Psoas muscle (tissue), 8 donors: ENCODE measurements around the gene WWTR1. TPM values are rescaled to one million over a fixed set of nuclear protein-coding genes. Genes with fewer than 3 reads are reported as not detected.

Experiments used
- ATAC-seq, 4 donors: fragments of 200-7000 bp; cut with Tn5 transposase; one replicate each; pipeline ENCODE4 v1.9.1; 2020; ENCODE audit warnings: moderate library complexity in 3 of 4, mild to moderate bottlenecking in 2 of 4
- DNase-seq, 2 donors: peaks; one replicate each; pipeline ENCODE4 v3.0.0-alpha.2; 2020
- H3K27ac ChIP-seq: fragments of 200-600 bp; one replicate; pipeline ENCODE4 v1.8.0; 2022
- H3K27me3 ChIP-seq, 3 donors: fragments of 200-600 bp in 1 of 3; one replicate each; pipeline versions ENCODE4 v1.6.1 to v1.8.0; 2013 to 2022; ENCODE audit warnings: low read length in 2 of 3, mild to moderate bottlenecking in 2 of 3, moderate library complexity in 1 of 3; ENCODE audit not compliant: insufficient read depth in 3 of 3
- H3K36me3 ChIP-seq, 2 donors: fragments of 200-600 bp in 1 of 2; one replicate each; pipeline versions ENCODE4 v1.6.1 to v1.8.0; 2013 to 2022; ENCODE audit warnings: low read depth in 1 of 2, mild to moderate bottlenecking in 1 of 2, moderate library complexity in 1 of 2; ENCODE audit not compliant: insufficient read depth in 1 of 2
- H3K4me1 ChIP-seq: fragments of 200-600 bp; one replicate; pipeline ENCODE4 v1.8.0; 2022
- H3K4me3 ChIP-seq: fragments of 200-600 bp; one replicate; pipeline ENCODE4 v1.8.0; 2022; ENCODE audit warnings: mild to moderate bottlenecking
- H3K9me3 ChIP-seq: fragments of 200-600 bp; one replicate; pipeline ENCODE4 v1.8.0; 2022
- WGBS, 3 donors: extraction: QIAGEN DNeasy Blood & Tissue Kit; methylation state at CpG; one replicate each; pipeline versions ENCODE4 v1.1.6 to v1.1.7; 2013; 5-methylcytosine and 5-hydroxymethylcytosine counted together
- intact Hi-C, 2 donors: fragments of 100-400 bp; cut with DNase I; formaldehyde crosslinking; loops; one replicate each; pipeline versions ENCODE4 v1.11.0 to v1.14.2; 2022
- polyA plus RNA-seq, 3 donors: library from polyadenylated mRNA; stranded (reverse); fragments of 200-250 nt; gene quantifications; one replicate each; pipeline ENCODE4 v1.2.3, GENCODE V29; 2013
- total RNA-seq, 4 donors: library from RNA; stranded (reverse); fragmentation: NEBNext Ultra II Directional in 2 of 4; extraction: Animal tissue kit (Norgen Biotek cat#: 25700) in 2 of 4; gene quantifications; one replicate each; pipeline versions ENCODE4 v1.2.1 to v1.2.4, GENCODE V29; 2021 to 2023
- TF ChIP-seq, protein P1 (sequence below): fragments of 200-600 bp; IDR thresholded peaks from one replicate; pipeline ENCODE4 v1.8.0; 2022; ENCODE audit warnings: antibody characterized with exemption
- donor health status: healthy with polysubstance abuse.
- donor health status: DM: no; HTN: no; CAD: no; lungs with moderate emphysema.
- donor health status: Bipolar disorder and iron deficiency.
- donor health status: healthy.
- donor health status: DM: yes; HTN: yes; CAD: no.
- donor health status: DM: no; HTN: no; CAD: no.
- donor health status: DM: no; HTN: no; CAD: no.
- donor health status: DM: yes; HTN: yes; CAD: no.

WWTR1 gene
- total and polyA plus RNA-seq, 7 donors = 6.7 to 53.5 (median 24.7) TPM

DNA sequence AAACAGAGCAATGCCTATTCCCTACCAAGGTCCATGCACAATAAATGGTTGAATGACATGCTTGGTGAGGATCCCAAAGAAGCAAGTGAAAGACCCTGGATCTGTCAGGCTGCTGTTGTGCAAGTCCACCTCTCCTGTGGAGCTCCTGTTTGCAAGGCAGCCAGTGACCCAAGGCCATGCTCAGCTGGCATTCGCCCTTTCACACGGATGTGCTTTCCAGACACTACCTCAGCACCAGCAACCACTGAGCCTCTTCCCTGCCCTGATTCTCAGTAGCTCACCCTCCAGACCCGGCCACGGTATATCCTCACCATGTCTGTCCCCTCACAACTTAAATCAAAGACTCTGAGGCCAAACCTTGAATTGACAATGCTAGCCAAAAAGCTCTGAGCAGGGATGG, 23.3 kb downstream of the WWTR1 start:
- no peaks in the 10 kb centered on the region for H3K36me3 ChIP-seq
- DNase-seq = no peak
- H3K27ac ChIP-seq = no peak overlapping the region
- H3K4me1 ChIP-seq = peaks cover 30% of the 10 kb centered on the region
- intact Hi-C loops = no loop called here
- no peaks in the 10 kb centered on the region for H3K9me3 ChIP-seq
- 67 to 82% (median 81%) methylated on average over 4 of the region's 4 CpGs for WGBS, 3 donors
- no peaks in the 10 kb centered on the region for H3K27me3 ChIP-seq
- TF ChIP-seq, protein P1, sequence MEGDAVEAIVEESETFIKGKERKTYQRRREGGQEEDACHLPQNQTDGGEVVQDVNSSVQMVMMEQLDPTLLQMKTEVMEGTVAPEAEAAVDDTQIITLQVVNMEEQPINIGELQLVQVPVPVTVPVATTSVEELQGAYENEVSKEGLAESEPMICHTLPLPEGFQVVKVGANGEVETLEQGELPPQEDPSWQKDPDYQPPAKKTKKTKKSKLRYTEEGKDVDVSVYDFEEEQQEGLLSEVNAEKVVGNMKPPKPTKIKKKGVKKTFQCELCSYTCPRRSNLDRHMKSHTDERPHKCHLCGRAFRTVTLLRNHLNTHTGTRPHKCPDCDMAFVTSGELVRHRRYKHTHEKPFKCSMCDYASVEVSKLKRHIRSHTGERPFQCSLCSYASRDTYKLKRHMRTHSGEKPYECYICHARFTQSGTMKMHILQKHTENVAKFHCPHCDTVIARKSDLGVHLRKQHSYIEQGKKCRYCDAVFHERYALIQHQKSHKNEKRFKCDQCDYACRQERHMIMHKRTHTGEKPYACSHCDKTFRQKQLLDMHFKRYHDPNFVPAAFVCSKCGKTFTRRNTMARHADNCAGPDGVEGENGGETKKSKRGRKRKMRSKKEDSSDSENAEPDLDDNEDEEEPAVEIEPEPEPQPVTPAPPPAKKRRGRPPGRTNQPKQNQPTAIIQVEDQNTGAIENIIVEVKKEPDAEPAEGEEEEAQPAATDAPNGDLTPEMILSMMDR = no peak
- peak in 2 of 4 donors; percentile 31 to 43 for ATAC-seq
- no peak overlapping the region for H3K4me3 ChIP-seq

DNA sequence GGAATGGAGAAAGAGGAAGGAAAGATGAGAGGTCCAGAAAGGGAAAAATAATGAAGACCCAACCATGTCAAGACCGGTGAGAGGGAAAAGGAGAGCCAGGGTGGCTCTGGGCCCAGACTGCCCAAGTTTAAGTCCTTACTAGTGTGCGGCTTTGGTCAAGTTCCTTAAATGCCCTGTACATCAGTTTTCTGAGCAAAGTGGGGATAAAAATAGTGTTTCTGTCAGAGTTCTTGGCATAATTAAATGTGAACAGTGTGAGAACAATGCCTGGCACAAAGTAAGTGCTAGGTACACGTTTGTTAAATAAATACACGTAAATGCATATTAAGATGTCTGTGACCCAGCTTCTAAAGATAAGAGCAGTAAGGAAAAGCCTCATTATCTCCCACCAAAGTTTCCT, 23.8 kb downstream of the WWTR1 start:
- Histone ChIP-seq H3K36me3 (no peaks in the 10 kb centered on the region), H3K27ac (no peak overlapping the region), H3K27me3 (no peaks in the 10 kb centered on the region), H3K4me3 (no peak overlapping the region), H3K4me1 (peaks cover 27% of the 10 kb centered on the region), H3K9me3 (no peaks in the 10 kb centered on the region)
- intact Hi-C loops = no loop called here
- WGBS, 3 donors = 42 to 67% (median 58%) methylated on average over 4 of the region's 4 CpGs
- DNase-seq (no peak), ATAC-seq (no peak)
- TF ChIP-seq, protein P1 = no peak

DNA sequence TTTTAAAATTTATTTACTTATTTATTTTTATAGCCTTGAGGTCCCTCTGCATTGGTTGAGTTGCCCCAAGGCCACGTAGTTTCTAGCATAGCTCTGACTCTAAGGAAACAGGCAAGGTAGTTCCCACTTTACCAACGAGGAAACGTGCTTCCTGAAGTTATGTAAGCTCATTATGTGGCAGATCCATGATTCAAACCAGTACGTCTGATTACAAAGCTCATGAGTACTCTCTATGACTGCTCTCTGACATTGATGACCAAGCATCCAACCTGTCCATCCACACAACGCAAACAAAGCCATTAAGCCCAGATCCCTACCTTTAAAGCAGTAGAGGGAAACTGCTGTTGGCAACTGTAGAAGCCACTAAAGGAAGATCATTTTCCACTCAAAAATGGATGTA, 25.6 kb downstream of the WWTR1 start:
- TF ChIP-seq, protein P1 = no peak
- Histone ChIP-seq H3K36me3 (no peaks in the 10 kb centered on the region), H3K9me3 (no peaks in the 10 kb centered on the region), H3K27me3 (no peaks in the 10 kb centered on the region), H3K4me3 (no peak overlapping the region), H3K4me1 (peaks cover 22% of the 10 kb centered on the region), H3K27ac (no peak overlapping the region)
- no peak for DNase-seq
- WGBS, 3 donors = 80 to 87% (median 84%) methylated on average over 5 of the region's 5 CpGs
- ATAC-seq = no peak
- intact Hi-C loops = no loop called here

DNA sequence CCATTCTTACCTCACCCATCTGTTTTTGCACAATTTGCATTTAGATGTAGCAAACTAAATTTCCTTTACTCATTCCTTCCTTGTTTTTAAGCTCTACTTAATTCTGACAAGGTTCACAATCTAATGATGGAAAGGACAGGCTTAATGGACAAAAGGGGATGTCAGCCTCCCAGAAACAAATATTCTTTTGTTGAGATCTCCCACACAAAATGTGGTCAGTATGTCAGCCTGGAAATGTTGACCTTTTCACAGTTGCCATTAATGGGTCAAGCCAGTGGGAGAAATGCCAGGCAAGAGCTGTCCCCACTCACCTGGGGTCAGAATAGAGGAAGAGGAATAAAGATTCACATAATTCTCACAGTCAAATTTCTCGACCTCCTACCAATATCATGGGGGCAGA, 27.0 kb downstream of the WWTR1 start:
- 82 to 88% (median 82%) methylated on average over 1 of the region's 1 CpG for WGBS, 3 donors
- no peak for ATAC-seq
- no peak overlapping the region for H3K4me3 ChIP-seq
- no peak overlapping the region for H3K27ac ChIP-seq
- no peaks in the 10 kb centered on the region for H3K27me3 ChIP-seq
- H3K9me3 ChIP-seq = no peaks in the 10 kb centered on the region
- no peak for DNase-seq
- TF ChIP-seq, protein P1 = no peak
- H3K36me3 ChIP-seq = no peaks in the 10 kb centered on the region
- H3K4me1 ChIP-seq = peaks cover 34% of the 10 kb centered on the region
- intact Hi-C loops = no loop called here

DNA sequence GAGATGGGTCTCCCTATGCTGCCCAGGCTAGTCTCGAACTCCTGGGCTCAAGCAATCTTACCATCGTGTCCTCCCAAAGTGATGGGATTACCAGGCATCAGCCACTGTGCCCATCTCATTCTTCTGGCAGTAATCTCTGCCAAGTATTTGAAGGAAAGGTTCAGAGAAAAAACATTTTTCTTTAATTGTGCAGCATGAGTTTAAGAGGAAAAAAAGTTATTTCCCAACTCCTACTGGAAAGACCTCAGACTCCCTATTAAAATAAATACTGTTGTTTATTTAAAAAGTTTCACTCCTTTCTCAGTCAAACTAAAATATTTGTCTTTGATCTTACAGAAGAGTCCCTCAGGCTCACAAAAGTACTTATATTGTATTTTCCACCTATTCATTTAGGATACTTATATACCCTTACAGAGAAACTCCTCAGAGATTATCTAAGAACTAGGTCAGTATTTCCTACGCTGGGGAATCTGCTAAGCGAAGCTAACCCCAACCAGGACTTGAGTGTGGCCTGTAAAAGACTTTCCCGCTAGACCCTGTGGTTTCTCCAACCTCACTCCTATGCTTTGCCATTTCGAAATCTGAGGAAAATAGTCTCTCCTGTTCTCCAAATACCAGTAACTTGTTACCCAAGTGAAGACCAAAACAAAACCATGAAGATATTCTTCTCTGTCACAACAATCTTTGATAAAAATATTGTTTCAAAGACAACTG, 28.7 kb downstream of the WWTR1 start:
- Histone ChIP-seq H3K27ac (no peak overlapping the region), H3K9me3 (no peaks in the 10 kb centered on the region), H3K4me3 (no peak overlapping the region), H3K36me3 (no peaks in the 10 kb centered on the region), H3K4me1 (peaks cover 31% of the 10 kb centered on the region), H3K27me3 (no peaks in the 10 kb centered on the region)
- WGBS, 3 donors = 69 to 81% (median 70%) methylated on average over 6 of the region's 6 CpGs
- ATAC-seq = peak in 1 of 4 donors; percentile 30
- no peak for DNase-seq
- TF ChIP-seq, protein P1 = no peak
- intact Hi-C loops = no loop called here
